Spleen (tissue), 13 donors: ENCODE results near the gene PRIMPOL. TPM values are rescaled to one million over a fixed set of nuclear protein-coding genes. Genes with fewer than 3 reads are reported as not detected.
"Not testable (repeated sequence)": the region's sequence is repeated elsewhere in the genome, so short reads cannot be mapped to it uniquely, and the experiment has no call there.

Source experiments
- DNase-seq: peaks from one replicate; pipeline ENCODE4 v3.0.0-alpha.2; 2020
- H3K27ac ChIP-seq, 8 donors: fragments of 200-600 bp; sonication (generic) in 7 of 8; 1 replicate in 4 of 8; 2 replicates in 4 of 8; pipeline versions ENCODE4 v1.5.0 to v1.8.0; 2016 to 2021; ENCODE audit warnings: inconsistent platforms in 4 of 8, mild to moderate bottlenecking in 4 of 8, moderate library complexity in 1 of 8
- H3K27me3 ChIP-seq, 7 donors: fragments of 200-600 bp; sonication (generic) in 6 of 7; replicated peaks in 1 of 7; 1 replicate in 4 of 7; 2 replicates in 3 of 7; pipeline versions ENCODE4 v1.5.0 to v1.8.0; 2016 to 2021; ENCODE audit warnings: inconsistent platforms in 3 of 7, mild to moderate bottlenecking in 1 of 7
- H3K36me3 ChIP-seq, 6 donors: fragments of 200-600 bp; sonication (generic) in 5 of 6; 1 replicate in 4 of 6; 2 replicates in 2 of 6; pipeline versions ENCODE4 v1.5.0 to v1.8.0; 2016 to 2021; ENCODE audit warnings: inconsistent platforms in 2 of 6
- H3K4me1 ChIP-seq, 6 donors: fragments of 200-600 bp; sonication (generic) in 5 of 6; 1 replicate in 3 of 6; 2 replicates in 3 of 6; pipeline versions ENCODE4 v1.5.0 to v1.8.0; 2016 to 2021; ENCODE audit warnings: inconsistent platforms in 3 of 6
- H3K4me3 ChIP-seq, 8 donors: fragments of 200-600 bp; sonication (generic) in 7 of 8; 1 replicate in 4 of 8; 2 replicates in 4 of 8; pipeline versions ENCODE4 v1.5.0 to v1.8.0; 2016 to 2021; ENCODE audit warnings: inconsistent platforms in 4 of 8, mild to moderate bottlenecking in 4 of 8, moderate library complexity in 2 of 8
- H3K9me3 ChIP-seq, 8 donors: fragments of 200-600 bp; sonication (generic) in 7 of 8; 1 replicate in 4 of 8; 2 replicates in 4 of 8; pipeline versions ENCODE4 v1.5.0 to v1.8.0; 2016 to 2021; ENCODE audit warnings: inconsistent platforms in 4 of 8
- CTCF ChIP-seq, 11 experiments: fragments of 200-600 bp in 7 of 11; fragments of 450-650 bp in 4 of 11; sonication (generic) in 4 of 11; IDR thresholded peaks in 8 of 11; conservative IDR thresholded peaks in 3 of 11; 1 replicate in 7 of 11; 2 replicates in 4 of 11; pipeline versions ENCODE4 v1.4.0 to v1.8.0; 2016 to 2021; ENCODE audit warnings: antibody characterized with exemption in 11 of 11, inconsistent platforms in 4 of 11, mild to moderate bottlenecking in 1 of 11
- POLR2A ChIP-seq, 3 donors: fragments of 450-650 bp; IDR thresholded peaks; one replicate each; pipeline ENCODE4 v1.5.1; 2017; ENCODE audit warnings: antibody characterized with exemption in 3 of 3, mild to moderate bottlenecking in 1 of 3
- POLR2AphosphoS5 ChIP-seq, 3 donors: sonication (generic); formaldehyde crosslinking; IDR thresholded peaks; one replicate each; pipeline ENCODE4 v1.5.1; 2017; ENCODE audit warnings: antibody characterized with exemption in 3 of 3
- WGBS, 5 donors: extraction: QIAGEN DNeasy Blood & Tissue Kit in 3 of 5; methylation state at CpG; one replicate each; pipeline versions ENCODE4 v1.1.5 to v1.1.7; 2013 to 2018; 5-methylcytosine and 5-hydroxymethylcytosine counted together
- intact Hi-C: fragments of 100-400 bp; cut with DNase I; formaldehyde crosslinking; loops from one replicate; pipeline ENCODE4 v1.15.0; 2023; ENCODE audit warnings: low total_unique reads
- long read RNA-seq, 2 donors: transcript quantifications; one replicate each; lab custom pipeline, GENCODE V29; 2026
- polyA plus RNA-seq, 3 donors: library from polyadenylated mRNA; stranded (reverse); fragments of 200-250 nt; gene quantifications; one replicate each; pipeline ENCODE4 v1.2.1, GENCODE V29; 2013
- total RNA-seq, 7 donors: library from RNA; depleted of rRNA in 3 of 7; stranded (reverse); fragments of >200 nt in 3 of 7; fragmentation: NEBNext Ultra II Directional in 4 of 7; extraction: Animal tissue kit (Norgen Biotek cat#: 25700) in 4 of 7; gene quantifications; one replicate each; pipeline versions ENCODE4 v1.1.0 to v1.2.1, GENCODE V29; 2016 to 2021
- donor health status: healthy with polysubstance abuse.
- donor health status: DM: no; HTN: no; CAD: no; lungs with moderate emphysema.
- donor health status: DM: no; HTN: no; CAD: no.
- donor health status: Bipolar disorder and iron deficiency.
- donor health status: healthy.
- donor health status: DM: no; HTN: no; CAD: no.
- donor health status: DM: yes; HTN: yes; CAD: no.

Gene PRIMPOL
- total RNA-seq (10 to 100 TPM; 17.0 to 46.7 (median 22.8) TPM), polyA plus RNA-seq (10 to 100 TPM; 27.1 to 39.9 (median 39.2) TPM)
- long read RNA-seq, donor 1, partial matches to known transcripts: 0 of 20 reads
- long read RNA-seq, donor 1, other reads (novel, unspliced or antisense): 15 of 20 reads
- long read RNA-seq, donor 2, partial matches to known transcripts: 0 of 7 reads
- long read RNA-seq, donor 2, other reads (novel, unspliced or antisense): 0 of 7 reads

- H3K4me3 ChIP-seq: peak within 1 kb of the TSS; percentile 64 to 90 (median 78)
- intact Hi-C loops: loop anchor here (10.0 kb wide), 1 partner anchor 104 kb away; no protein-coding TSS in a partner anchor
These were observed at the start of gene PRIMPOL, which contains the start of gene CASP3 for GRCh38 chr4:184649026-184649970. PRIMPOL (plus strand) TSS chr4:184649738; CDS start chr4:184657141, 7,403 bp downstream. CASP3 (minus strand) TSS chr4:184649447; CDS start chr4:184638453, 10,994 bp downstream.

GRCh38 chr4:184600982-184601381 is 48.6 kb upstream of the PRIMPOL start:
- WGBS, 5 donors: 63 to 78% (median 77%) methylated on average over 8 of the region's 8 CpGs
- H3K27ac ChIP-seq, DNase-seq, H3K27me3 ChIP-seq, H3K4me3 ChIP-seq, H3K36me3 ChIP-seq, intact Hi-C loops: not testable (repeated sequence)
- peaks cover 0 to 23% (median 7%) of the 10 kb centered on the region in 6 donors for H3K4me1 ChIP-seq
- peaks cover 0 to 29% (median 18%) of the 10 kb centered on the region in 8 donors for H3K9me3 ChIP-seq

More at GRCh38 chr4:184649026-184649970, at the start of gene PRIMPOL, which contains the start of gene CASP3:
- Histone ChIP-seq H3K4me1 (peaks cover 36 to 68% (median 52%) of the 10 kb centered on the region in 6 donors), H3K27ac (peak within 1 kb of the TSS; percentile 93 to 99 (median 96)), H3K36me3 (peaks cover 0 to 32% (median 0%) of the 10 kb centered on the region in 6 donors), H3K27me3 (no peaks in the 10 kb centered on the region), H3K9me3 (no peaks in the 10 kb centered on the region)
- WGBS, 5 donors: 1 to 2% (median 1%) methylated on average over 14 to 90 of the region's 90 CpGs
- TF ChIP-seq POLR2A (IDR thresholded peaks at IDR 0.05): peak in 2 of 3 donors; percentile 71 to 94
- TF ChIP-seq POLR2AphosphoS5 (IDR thresholded peaks at IDR 0.05): peak; percentile 97 to 98 (median 98)
- peak in 9 of 11 experiments; percentile 12 to 63 (median 41) for TF ChIP-seq CTCF (IDR thresholded peaks at IDR 0.05 in 8 of 11, conservative IDR thresholded peaks at IDR 0.05 in 3 of 11)
- DNase-seq: peak; percentile 100

- WGBS, 5 donors: 0% methylated on average over 1 of the region's 1 CpG
- intact Hi-C loops, H3K4me3 ChIP-seq, H3K27me3 ChIP-seq, DNase-seq, H3K27ac ChIP-seq, H3K36me3 ChIP-seq: not testable (repeated sequence)
- peaks cover 0 to 35% (median 26%) of the 10 kb centered on the region in 8 donors for H3K9me3 ChIP-seq
- peaks cover 0 to 12% (median 0%) of the 10 kb centered on the region in 6 donors for H3K4me1 ChIP-seq
These were observed 46.7 kb upstream of the PRIMPOL start for GRCh38 chr4:184602857-184603256.

GRCh38 chr4:184607429-184607828 is 42.1 kb upstream of the PRIMPOL start:
- WGBS, 5 donors: 51 to 94% (median 92%) methylated on average over 2 of the region's 2 CpGs
- H3K36me3 ChIP-seq, H3K4me3 ChIP-seq, DNase-seq, intact Hi-C loops, H3K27ac ChIP-seq, H3K27me3 ChIP-seq, H3K4me1 ChIP-seq: not testable (repeated sequence)
- peaks cover 0 to 35% (median 26%) of the 10 kb centered on the region in 8 donors for H3K9me3 ChIP-seq

GRCh38 chr4:184612074-184612473 is 37.5 kb upstream of the PRIMPOL start:
- no peak for DNase-seq
- no peaks in the 10 kb centered on the region for H3K27me3 ChIP-seq
- intact Hi-C loops: no loop called here
- H3K36me3 ChIP-seq: no peaks in the 10 kb centered on the region
- no peaks in the 10 kb centered on the region for H3K4me1 ChIP-seq
- TF ChIP-seq POLR2AphosphoS5 (IDR thresholded peaks at IDR 0.05): no peak
- no peak for TF ChIP-seq CTCF (IDR thresholded peaks at IDR 0.05 in 8 of 11, conservative IDR thresholded peaks at IDR 0.05 in 3 of 11)
- no peak for TF ChIP-seq POLR2A (IDR thresholded peaks at IDR 0.05)
- no peak overlapping the region for H3K27ac ChIP-seq
- WGBS, 5 donors: 86 to 96% (median 93%) methylated on average over 3 of the region's 3 CpGs
- peaks cover 2 to 20% (median 12%) of the 10 kb centered on the region in 8 donors for H3K9me3 ChIP-seq
- no peak overlapping the region for H3K4me3 ChIP-seq
